Jurkat, Clone E6-1 (cell line): ENCODE data around the gene PLXNA4.

Experiments used
- DNase-seq: peaks from one replicate; pipeline ENCODE4 v3.0.0-alpha.2; 2011; ENCODE audit warnings: low read depth, low spot score
- H3K4me3 ChIP-seq: 2 replicates; pipeline ENCODE4 v1.5.1; 2011; ENCODE audit warnings: mild to moderate bottlenecking, low read length, control low read depth, moderate library complexity

The PLXNA4 gene

GRCh38 chr7:132251327-132251659, 325.0 kb downstream of the PLXNA4 start:
- DNase-seq = no peak
- no peak overlapping the region for H3K4me3 ChIP-seq

- no peak overlapping the region for H3K4me3 ChIP-seq
- DNase-seq = no peak
These were observed 325.6 kb downstream of the PLXNA4 start for GRCh38 chr7:132250480-132251326.

- no peak for DNase-seq
These were observed 326.9 kb downstream of the PLXNA4 start for GRCh38 chr7:132249256-132249971.

GRCh38 chr7:132248841-132249240, 327.4 kb downstream of the PLXNA4 start:
- DNase-seq = no peak
- no peak overlapping the region for H3K4me3 ChIP-seq

More at GRCh38 chr7:132249256-132249971, 326.9 kb downstream of the PLXNA4 start:
- no peak overlapping the region for H3K4me3 ChIP-seq

GRCh38 chr7:132247995-132248618, 328.2 kb downstream of the PLXNA4 start:
- DNase-seq = no peak

GRCh38 chr7:132246591-132246990, 329.7 kb downstream of the PLXNA4 start:
- DNase-seq = no peak
- H3K4me3 ChIP-seq = no peak overlapping the region

More at GRCh38 chr7:132247995-132248618, 328.2 kb downstream of the PLXNA4 start:
- H3K4me3 ChIP-seq = no peak overlapping the region

- DNase-seq = no peak
- no peak overlapping the region for H3K4me3 ChIP-seq
These were observed 330.7 kb downstream of the PLXNA4 start for GRCh38 chr7:132245539-132245938.

- H3K4me3 ChIP-seq = no peak overlapping the region
- peak; percentile 36 for DNase-seq
These were observed 331.3 kb downstream of the PLXNA4 start for GRCh38 chr7:132244903-132245480.

GRCh38 chr7:132243463-132243862, 332.8 kb downstream of the PLXNA4 start:
- no peak for DNase-seq

GRCh38 chr7:132243051-132243450, 333.2 kb downstream of the PLXNA4 start:
- no peak for DNase-seq
- H3K4me3 ChIP-seq = no peak overlapping the region

More at GRCh38 chr7:132243463-132243862, 332.8 kb downstream of the PLXNA4 start:
- no peak overlapping the region for H3K4me3 ChIP-seq

- no peak overlapping the region for H3K4me3 ChIP-seq
- no peak for DNase-seq
These were observed 334.0 kb downstream of the PLXNA4 start for GRCh38 chr7:132242192-132242812.

GRCh38 chr7:132240821-132241422, 335.3 kb downstream of the PLXNA4 start:
- no peak for DNase-seq
- no peak overlapping the region for H3K4me3 ChIP-seq

GRCh38 chr7:132240262-132240661, 336.0 kb downstream of the PLXNA4 start:
- H3K4me3 ChIP-seq = no peak overlapping the region
- DNase-seq = no peak

- H3K4me3 ChIP-seq = no peak overlapping the region
- DNase-seq = no peak
These were observed 336.8 kb downstream of the PLXNA4 start for GRCh38 chr7:132239422-132239994.

- no peak overlapping the region for H3K4me3 ChIP-seq
- no peak for DNase-seq
These were observed 341.6 kb downstream of the PLXNA4 start for GRCh38 chr7:132234711-132235110.

- DNase-seq = no peak
- no peak overlapping the region for H3K4me3 ChIP-seq
These were observed 343.9 kb downstream of the PLXNA4 start for GRCh38 chr7:132232406-132232805.

GRCh38 chr7:132230462-132230861, 345.8 kb downstream of the PLXNA4 start:
- DNase-seq = no peak
- H3K4me3 ChIP-seq = no peak overlapping the region

- DNase-seq = no peak
- H3K4me3 ChIP-seq = no peak overlapping the region
These were observed 348.0 kb downstream of the PLXNA4 start for GRCh38 chr7:132228240-132228639.

GRCh38 chr7:132226957-132227290, 349.3 kb downstream of the PLXNA4 start:
- DNase-seq = no peak
- H3K4me3 ChIP-seq = no peak overlapping the region
